Activated T-cell treated with anti-CD3 and anti-CD28 coated beads, Interleukin-2, amount 50 U/mL, for 72 hours (primary cell): ENCODE measurements around the gene HDGFL2. TPM values are rescaled to one million over a fixed set of nuclear protein-coding genes. Genes with fewer than 3 reads are reported as not detected.
"Not testable (repeated sequence)": the region's sequence is repeated elsewhere in the genome, so short reads cannot be mapped to it uniquely, and the experiment has no call there.

Source experiments
- ATAC-seq, 2 donors: fragments of 150-1000 bp; cut with Tn5 transposase; replicated peaks in 1 of 2; 2 replicates each; pipeline ENCODE4 v1.10.0; 2021; ENCODE audit warnings: moderate library complexity in 2 of 2, mild to moderate bottlenecking in 1 of 2
- DNase-seq, 2 donors: peaks; one replicate each; pipeline ENCODE4 v3.0.0; 2021 to 2022; ENCODE audit warnings: mixed read lengths in 1 of 2
- H3K27ac Mint-ChIP-seq: one replicate; pipeline ENCODE4 v1.8.0; 2022; ENCODE audit warnings: mild to moderate bottlenecking, moderate library complexity, mixed read lengths
- H3K27me3 Mint-ChIP-seq: one replicate; pipeline ENCODE4 v1.8.0; 2022; ENCODE audit warnings: low read depth, mixed read lengths
- H3K36me3 Mint-ChIP-seq, 2 donors: one replicate each; pipeline ENCODE4 v1.8.0; 2022; ENCODE audit warnings: mixed read lengths in 2 of 2, mild to moderate bottlenecking in 1 of 2; ENCODE audit not compliant: insufficient read depth in 2 of 2
- H3K4me1 Mint-ChIP-seq: one replicate; pipeline ENCODE4 v1.8.0; 2022; ENCODE audit warnings: low read depth, mixed read lengths
- H3K4me3 Mint-ChIP-seq, 2 donors: one replicate each; pipeline ENCODE4 v1.8.0; 2022; ENCODE audit warnings: mild to moderate bottlenecking in 2 of 2, mixed read lengths in 2 of 2, moderate library complexity in 2 of 2
- H3K9me3 Mint-ChIP-seq, 2 donors: one replicate each; pipeline ENCODE4 v1.8.0; 2022; ENCODE audit warnings: mixed read lengths in 2 of 2
- total RNA-seq, 2 donors: library from RNA; stranded (reverse); gene quantifications; one replicate each; pipeline ENCODE4 v1.2.3, GENCODE V29; 2022

HDGFL2 gene
- total RNA-seq, 2 donors from 2014 or later, result 48.5 to 58.9 TPM

DNA sequence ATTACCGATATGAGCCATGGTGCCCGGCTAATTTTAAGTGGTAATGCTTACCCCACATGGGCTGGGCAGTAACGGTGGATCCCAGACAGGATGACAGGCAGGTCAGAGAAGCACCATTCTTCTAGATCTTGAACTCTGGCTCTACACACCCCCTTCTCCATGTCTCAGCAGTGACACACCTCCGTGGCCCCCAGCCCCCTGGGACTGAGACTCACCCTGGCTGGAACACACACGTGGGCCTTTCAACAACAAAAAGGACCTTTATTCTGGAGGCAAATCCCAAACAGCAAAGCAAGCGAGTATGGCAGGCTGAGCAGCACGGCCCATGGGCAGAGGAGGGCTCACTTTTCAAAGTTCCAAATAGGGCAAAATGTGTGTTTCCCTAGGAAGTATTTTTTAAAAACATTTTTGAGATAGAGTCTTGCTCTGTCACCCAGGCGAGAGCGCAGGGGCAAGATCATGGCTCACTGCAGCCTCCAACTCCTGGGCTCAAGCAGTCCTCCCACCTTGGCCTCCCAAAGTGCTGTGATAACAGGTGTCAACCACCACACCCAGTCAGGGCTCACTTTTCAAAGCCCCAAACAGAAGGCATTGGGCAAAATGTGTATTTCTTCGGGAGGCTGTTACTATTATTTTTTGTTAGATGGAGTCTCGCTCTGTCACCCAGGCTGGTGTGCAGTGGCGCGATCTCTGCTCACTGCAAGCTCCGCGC lies 50.4 kb downstream of the HDGFL2 start:
- Mint-ChIP-seq H3K27me3 (no peaks in the 10 kb centered on the region), H3K9me3 (no peaks in the 10 kb centered on the region), H3K4me1 (no peaks in the 10 kb centered on the region), H3K4me3 (no peak overlapping the region), H3K27ac (no peak overlapping the region), H3K36me3 (no peaks in the 10 kb centered on the region)
- ATAC-seq, result no peak
- no peak for DNase-seq

DNA sequence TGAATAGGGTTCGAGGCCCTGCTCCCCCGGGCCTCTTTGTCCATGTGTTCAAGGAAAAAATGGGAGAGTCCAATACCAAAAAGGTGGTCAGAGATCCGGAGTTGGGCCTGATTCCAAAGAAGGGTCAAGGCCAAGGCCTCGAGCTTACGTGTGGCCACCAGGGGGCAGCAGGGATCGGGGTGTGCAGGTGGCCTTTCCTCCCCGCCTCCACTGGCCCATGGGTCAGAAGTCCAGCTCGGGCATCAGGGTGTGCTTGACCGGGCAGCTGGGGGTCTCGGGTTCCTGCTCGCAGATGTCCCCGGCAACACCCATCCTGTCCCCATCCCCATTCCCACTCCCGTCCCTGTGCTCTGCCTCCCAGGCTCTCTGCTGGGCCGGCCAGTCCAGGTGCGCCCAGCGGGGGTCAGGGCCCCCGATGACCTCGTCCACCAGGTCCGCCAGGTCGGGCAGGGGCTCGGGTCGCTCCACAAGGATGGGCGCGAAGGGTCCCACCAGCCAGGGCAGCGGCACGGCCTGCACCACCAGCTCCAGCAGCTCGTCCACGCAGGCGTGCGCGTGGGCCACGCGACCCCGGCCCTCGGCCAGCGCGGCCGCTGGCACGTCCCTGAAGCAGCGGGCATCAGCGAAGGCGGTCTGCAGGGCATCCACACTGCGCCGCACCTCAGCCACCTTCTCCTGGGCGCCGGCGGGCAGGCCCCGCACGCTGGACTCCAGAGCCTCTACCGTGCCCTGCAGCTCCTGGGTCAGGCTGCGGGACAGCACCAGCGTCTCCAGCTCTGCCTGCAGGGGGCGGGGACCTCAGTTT lies 51.4 kb downstream of the HDGFL2 start:
- no peaks in the 10 kb centered on the region for H3K4me1 Mint-ChIP-seq
- ATAC-seq, result peak; percentile 33 to 42
- H3K27me3 Mint-ChIP-seq, result no peaks in the 10 kb centered on the region
- no peaks in the 10 kb centered on the region for H3K9me3 Mint-ChIP-seq
- H3K36me3 Mint-ChIP-seq, result no peaks in the 10 kb centered on the region
- H3K4me3 Mint-ChIP-seq, result no peak overlapping the region
- no peak overlapping the region for H3K27ac Mint-ChIP-seq
- DNase-seq, result peak; percentile 55 to 60

DNA sequence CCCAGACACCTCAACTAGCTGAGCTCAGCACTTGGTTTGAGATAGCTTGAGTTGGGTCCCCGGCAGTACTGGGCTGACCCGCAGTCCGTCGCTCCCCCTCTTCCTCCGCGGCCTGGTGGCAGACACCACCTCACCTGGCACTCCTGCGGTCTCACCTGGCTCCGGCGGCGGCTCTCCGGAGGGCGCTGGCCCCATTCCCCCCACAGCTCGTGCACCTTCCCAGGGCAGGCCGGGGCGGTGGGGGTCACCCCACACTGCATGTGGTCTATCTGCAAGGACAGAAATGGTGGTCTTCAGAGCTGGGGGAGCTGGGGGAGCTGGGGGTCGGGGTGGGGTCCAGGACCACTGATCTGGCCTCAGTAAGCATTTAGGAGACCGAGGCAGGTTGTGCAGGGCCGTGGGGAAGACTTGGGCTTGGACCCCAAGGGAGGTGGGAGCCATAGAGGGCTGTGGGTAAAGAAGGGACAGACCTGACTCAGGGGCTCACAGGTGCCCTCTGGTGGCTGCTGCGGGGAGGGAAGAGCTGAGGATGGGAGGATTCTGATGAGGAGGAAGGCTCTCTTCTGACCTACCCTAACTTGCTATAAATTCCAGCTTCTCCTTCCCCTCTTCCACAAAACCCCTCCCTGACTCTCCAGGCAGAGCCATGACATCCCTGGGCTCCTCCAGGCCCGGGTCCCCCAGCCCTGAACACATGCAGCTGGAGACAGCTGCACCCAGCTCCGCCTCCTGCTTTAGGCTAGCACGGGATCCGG lies 52.9 kb downstream of the HDGFL2 start:
- H3K36me3 Mint-ChIP-seq, result no peaks in the 10 kb centered on the region
- peak; percentile 73 to 76 for DNase-seq
- no peaks in the 10 kb centered on the region for H3K9me3 Mint-ChIP-seq
- H3K27ac Mint-ChIP-seq, result no peak overlapping the region
- ATAC-seq, result peak; percentile 72 to 78
- no peaks in the 10 kb centered on the region for H3K4me1 Mint-ChIP-seq
- no peaks in the 10 kb centered on the region for H3K27me3 Mint-ChIP-seq
- H3K4me3 Mint-ChIP-seq, result no peak overlapping the region

DNA sequence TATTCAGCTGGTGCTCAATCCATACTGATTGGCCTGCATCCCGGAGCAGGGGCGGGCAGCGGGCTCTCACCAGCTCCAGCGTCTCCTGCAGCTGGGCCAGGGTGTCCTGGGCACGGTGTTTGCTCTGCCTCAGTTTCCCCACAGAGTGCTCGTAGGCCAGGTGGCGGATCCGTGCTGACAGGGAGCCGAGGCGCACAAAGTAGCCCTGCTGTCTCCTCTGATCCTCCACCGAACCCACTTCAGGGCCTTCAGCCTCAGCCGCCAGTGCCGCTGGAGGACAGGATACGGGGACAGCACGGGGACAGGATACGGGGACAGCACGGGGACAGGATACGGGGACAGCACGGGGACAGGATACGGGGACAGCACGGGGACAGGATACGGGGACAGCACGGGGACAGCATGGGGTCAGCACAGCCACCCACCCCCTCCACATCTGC lies 53.5 kb downstream of the HDGFL2 start:
- Mint-ChIP-seq H3K27ac (no peak overlapping the region), H3K4me1 (no peaks in the 10 kb centered on the region), H3K27me3 (no peaks in the 10 kb centered on the region), H3K36me3 (no peaks in the 10 kb centered on the region), H3K9me3 (no peaks in the 10 kb centered on the region), H3K4me3 (no peak overlapping the region)
- no peak for ATAC-seq
- DNase-seq, result no peak

DNA sequence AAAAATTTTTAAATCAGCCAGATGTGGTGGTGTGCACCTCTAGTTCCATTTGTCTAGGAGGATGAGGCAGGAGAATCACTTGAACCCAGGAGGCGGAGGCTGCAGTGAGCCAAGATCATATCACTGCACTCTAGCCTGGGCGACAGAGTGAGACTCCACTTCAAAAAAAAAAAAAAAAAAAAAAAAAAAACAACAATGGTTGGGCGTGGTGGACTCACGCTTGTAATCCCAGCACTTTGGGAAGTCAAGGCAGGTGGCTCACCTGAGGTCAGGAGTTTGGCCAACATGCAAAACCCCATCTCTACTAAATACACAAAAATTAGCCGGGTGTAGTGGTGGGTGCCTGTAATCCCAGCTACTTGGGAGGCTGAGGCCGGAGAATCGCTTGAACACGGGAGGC lies 55.3 kb downstream of the HDGFL2 start:
- H3K4me3 Mint-ChIP-seq, ATAC-seq, H3K4me1 Mint-ChIP-seq, DNase-seq, H3K36me3 Mint-ChIP-seq, H3K9me3 Mint-ChIP-seq, H3K27me3 Mint-ChIP-seq, H3K27ac Mint-ChIP-seq: not testable (repeated sequence)

DNA sequence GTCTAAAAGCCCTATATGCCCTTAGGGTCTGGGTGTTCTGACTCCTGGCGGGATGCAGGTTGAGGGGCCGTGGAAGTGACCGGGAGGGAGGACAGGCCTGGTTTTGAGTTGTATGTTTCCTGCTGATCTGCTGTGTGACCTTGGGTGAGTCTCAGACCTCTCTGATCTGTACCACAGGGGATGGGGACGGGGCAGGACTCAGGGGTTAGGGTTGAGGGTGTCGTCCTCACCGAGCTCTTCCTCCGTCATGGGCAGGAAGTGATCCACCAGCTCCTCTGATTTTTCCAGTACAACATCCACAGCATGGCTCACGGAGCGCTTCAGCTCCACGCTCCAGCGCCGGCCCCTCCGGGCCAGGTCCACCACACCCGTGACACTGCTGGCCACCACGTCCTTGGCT lies 56.7 kb downstream of the HDGFL2 start:
- Mint-ChIP-seq H3K4me1 (no peaks in the 10 kb centered on the region), H3K4me3 (no peak overlapping the region), H3K36me3 (no peaks in the 10 kb centered on the region), H3K9me3 (no peaks in the 10 kb centered on the region), H3K27me3 (peaks cover 8% of the 10 kb centered on the region), H3K27ac (no peak overlapping the region)
- no peak for DNase-seq
- ATAC-seq, result no peak

DNA sequence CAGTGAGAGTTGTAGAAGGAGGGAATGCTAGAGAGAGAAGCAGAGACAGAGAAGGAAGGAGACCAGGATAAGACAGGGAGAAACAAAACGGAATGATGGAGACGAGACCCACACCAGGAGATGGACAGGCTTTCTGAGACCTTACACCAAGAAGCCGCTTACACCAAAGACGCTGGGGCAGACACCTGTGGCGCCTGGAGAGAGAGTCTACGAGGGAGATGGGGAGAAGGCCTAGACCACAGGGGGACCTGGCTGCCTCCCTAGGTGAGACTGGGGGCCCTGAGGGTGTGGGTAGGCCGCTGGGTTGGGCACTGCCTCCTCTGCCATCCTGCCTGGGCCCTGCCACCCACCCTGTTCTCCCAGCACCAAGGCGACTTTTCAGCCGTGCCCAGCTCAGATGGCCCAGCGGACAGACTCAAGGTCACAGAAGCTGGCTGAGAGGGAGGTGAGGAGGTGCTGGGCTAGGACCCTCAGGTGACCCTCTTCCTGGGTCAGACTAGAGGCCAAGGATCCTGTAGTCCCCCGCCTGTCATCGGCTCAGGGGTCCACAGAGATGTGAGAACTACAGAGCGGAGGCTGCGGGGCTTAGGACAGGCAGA lies 57.9 kb downstream of the HDGFL2 start:
- no peak for ATAC-seq
- Mint-ChIP-seq H3K27ac (no peak overlapping the region), H3K27me3 (peaks cover 8% of the 10 kb centered on the region), H3K4me3 (no peak overlapping the region), H3K4me1 (no peaks in the 10 kb centered on the region), H3K9me3 (no peaks in the 10 kb centered on the region), H3K36me3 (no peaks in the 10 kb centered on the region)
- DNase-seq, result no peak

DNA sequence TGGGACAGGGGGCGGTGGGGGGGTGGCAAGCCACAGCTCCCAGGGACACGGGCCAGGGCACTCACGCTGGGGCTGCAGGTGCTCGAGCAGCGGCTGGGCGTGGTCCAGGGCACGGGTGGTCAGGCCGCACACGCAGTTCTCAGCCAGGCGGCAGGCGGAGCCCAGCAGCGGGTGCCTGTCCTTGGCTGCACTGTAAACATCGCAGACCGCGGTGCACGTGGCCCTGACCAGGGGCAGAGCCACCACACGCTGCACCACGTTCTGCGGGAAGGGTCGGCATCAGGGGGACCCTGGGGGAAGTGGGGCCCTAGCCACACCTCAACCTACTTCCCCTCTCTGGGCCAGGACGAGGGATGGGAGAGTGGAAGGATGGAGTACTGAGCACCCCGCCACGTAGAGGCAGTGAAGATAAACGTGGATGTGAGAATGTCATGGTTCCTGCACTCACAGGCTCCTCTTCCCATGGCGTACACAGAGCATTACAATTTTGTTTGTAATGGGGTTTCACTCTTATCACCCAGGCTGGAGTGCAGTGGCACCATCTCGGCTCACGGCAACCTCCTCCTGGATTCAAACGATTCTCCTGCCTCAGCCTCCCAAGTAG lies 59.6 kb downstream of the HDGFL2 start:
- H3K4me1 Mint-ChIP-seq, result peaks cover 7% of the 10 kb centered on the region
- H3K27ac Mint-ChIP-seq, result no peak overlapping the region
- H3K27me3 Mint-ChIP-seq, result peaks cover 14% of the 10 kb centered on the region
- DNase-seq (no peak), ATAC-seq (no peak)
- no peaks in the 10 kb centered on the region for H3K9me3 Mint-ChIP-seq
- no peaks in the 10 kb centered on the region for H3K36me3 Mint-ChIP-seq
- H3K4me3 Mint-ChIP-seq, result no peak overlapping the region

DNA sequence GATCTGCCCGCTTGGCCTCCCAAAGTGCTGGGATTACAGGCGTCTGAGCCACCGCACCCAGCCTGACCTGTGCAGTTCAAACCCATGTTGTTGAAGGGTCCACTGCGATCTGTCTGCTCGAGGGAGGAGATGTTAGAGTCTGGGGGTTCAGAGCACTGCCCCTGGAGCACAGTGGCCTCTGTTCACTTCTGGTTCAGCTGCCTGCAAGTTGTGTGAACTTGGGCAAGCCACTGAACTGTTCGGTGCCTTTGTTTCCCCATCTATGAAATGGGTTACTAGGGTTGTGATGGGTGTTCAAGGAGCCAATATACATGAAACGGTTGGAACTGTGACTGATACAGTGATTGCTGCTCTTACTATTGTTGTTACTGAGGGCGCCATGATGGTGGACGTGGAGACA lies 61.2 kb downstream of the HDGFL2 start:
- H3K4me3 Mint-ChIP-seq, result no peak overlapping the region
- no peaks in the 10 kb centered on the region for H3K36me3 Mint-ChIP-seq
- no peak overlapping the region for H3K27ac Mint-ChIP-seq
- no peak for ATAC-seq
- DNase-seq, result no peak
- no peaks in the 10 kb centered on the region for H3K9me3 Mint-ChIP-seq
- H3K4me1 Mint-ChIP-seq, result peaks cover 7% of the 10 kb centered on the region
- H3K27me3 Mint-ChIP-seq, result peaks cover 14% of the 10 kb centered on the region

DNA sequence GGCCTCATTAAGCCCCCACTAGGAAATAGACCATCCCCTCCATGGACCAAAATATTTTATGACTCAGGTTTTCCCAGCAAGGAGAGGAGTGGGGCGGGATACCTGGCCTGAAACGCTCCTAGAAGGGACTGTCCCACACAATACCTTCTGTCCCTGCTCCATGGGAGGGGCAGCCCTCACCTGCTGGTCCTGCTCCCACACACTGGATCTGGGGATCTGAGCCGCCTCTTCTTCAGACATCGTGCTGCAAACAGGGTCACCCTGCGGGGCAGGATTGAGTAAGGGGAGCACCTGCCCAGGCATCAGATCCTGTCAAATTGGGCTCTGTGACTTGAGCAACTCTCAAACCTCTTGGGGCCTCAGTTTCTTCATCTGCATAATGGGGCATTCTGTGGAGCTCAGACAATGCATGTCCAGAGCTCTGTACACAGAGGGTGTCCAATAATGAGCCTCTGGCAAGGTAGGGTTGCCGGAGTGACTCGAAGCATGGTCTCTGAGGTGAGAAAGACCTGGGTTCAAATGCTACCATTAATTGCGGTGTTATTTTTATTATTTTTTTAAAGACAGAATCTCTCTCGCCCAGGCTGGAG lies 61.8 kb downstream of the HDGFL2 start:
- Mint-ChIP-seq H3K4me1 (peaks cover 8% of the 10 kb centered on the region), H3K4me3 (no peak overlapping the region), H3K27ac (no peak overlapping the region), H3K36me3 (no peaks in the 10 kb centered on the region), H3K9me3 (no peaks in the 10 kb centered on the region), H3K27me3 (peaks cover 14% of the 10 kb centered on the region)
- no peak for DNase-seq
- ATAC-seq, result no peak

DNA sequence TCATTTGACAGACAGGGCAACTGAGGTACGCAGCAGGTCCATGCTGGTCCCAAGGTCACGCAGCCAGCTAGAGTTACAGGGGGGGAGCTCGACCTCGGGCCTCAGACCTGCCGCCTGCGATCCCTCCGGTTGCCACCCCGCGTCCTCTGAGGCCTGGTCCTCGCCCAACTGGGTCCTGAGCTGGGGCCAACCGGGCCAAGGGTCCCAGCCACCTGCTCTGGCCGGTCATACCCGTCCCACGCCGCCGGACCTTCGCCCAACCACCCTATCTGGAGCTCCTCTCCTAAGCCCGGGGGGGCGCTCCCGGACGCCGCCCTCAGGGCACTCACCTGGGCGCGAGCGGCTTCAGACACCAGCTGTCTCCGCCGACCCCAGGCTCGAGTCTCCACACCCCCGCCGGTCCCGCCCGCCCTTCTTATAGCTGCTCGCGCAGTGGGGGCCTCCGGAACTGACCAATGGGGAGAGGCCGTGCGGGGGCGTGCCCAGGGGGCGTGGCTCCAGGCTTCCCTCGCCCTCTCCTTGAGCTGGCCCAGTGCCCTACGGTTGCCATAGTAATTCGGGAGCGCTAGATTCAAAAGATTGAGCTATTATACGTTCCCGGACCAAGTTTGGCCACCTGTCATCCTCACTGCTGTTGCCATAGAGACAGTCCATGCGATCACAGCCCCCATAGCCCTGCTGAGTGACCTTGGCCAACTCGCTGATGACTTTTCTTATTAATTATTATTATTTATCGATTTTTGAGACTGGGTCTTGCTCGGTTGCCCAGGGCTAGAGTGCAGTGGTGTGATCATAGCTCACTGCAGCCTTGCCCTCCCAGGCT lies 63.0 kb downstream of the HDGFL2 start, which contains the start of gene PLIN5:
TSS of gene PLIN5 (minus strand) at position 389 of the 823 bp plus-strand sequence. CDS start 1,150 bp downstream, outside the sequence.
- Mint-ChIP-seq H3K9me3 (no peaks in the 10 kb centered on the region), H3K4me1 (peaks cover 19% of the 10 kb centered on the region), H3K4me3 (peak within 1 kb of the TSS in 1 of 2 donors; percentile 4), H3K27me3 (peaks cover 14% of the 10 kb centered on the region), H3K36me3 (no peaks in the 10 kb centered on the region), H3K27ac (no peak within 1 kb of the TSS)
- DNase-seq (peak; percentile 54 to 58), ATAC-seq (peak; percentile 63)
